Measurements from ENCODE around the gene BIRC6.
"Not testable (repeated sequence)": the region's sequence is repeated elsewhere in the genome, so short reads cannot be mapped to it uniquely, and the experiment has no call there.

BIRC6 gene

GRCh38 chr2:32457814-32458213, 101.0 kb downstream of the BIRC6 start:
- H3K36me3 ChIP-seq (ENCODE audit: control insufficient read depth, low read length) = peaks cover 30% of the 10 kb centered on the region
- no peak for TF ChIP-seq CTCF (IDR thresholded peaks at IDR 0.05; ENCODE audit: low read depth, low read length, poor library complexity, severe bottlenecking)
- no peak for TF ChIP-seq EZH2phosphoT487 (IDR thresholded peaks at IDR 0.05; ENCODE audit: borderline replicate concordance, low read length)

GRCh38 chr2:32460861-32461260, 104.0 kb downstream of the BIRC6 start:
- not testable (repeated sequence) for H4K20me1 ChIP-seq (ENCODE audit: control insufficient read depth, insufficient read depth, low read depth, low read length); H3K4me3 ChIP-seq (ENCODE audit: low read length); H3K27me3 ChIP-seq (ENCODE audit: control insufficient read depth, low read length); H3K4me1 ChIP-seq (ENCODE audit: control insufficient read depth, low read length); H3K9me2 ChIP-seq (replicated peaks; ENCODE audit: control insufficient read depth, low read length); H3F3A ChIP-seq (ENCODE audit: control insufficient read depth, insufficient read depth); H3K9me3 ChIP-seq (ENCODE audit: control insufficient read depth, insufficient read depth, low read length); H3K27ac ChIP-seq (ENCODE audit: low read depth, low read length); H3K4me2 ChIP-seq (ENCODE audit: low read length)
- Histone ChIP-seq H3K79me2 (ENCODE audit: control insufficient read depth, low read length) (peaks cover 13% of the 10 kb centered on the region), H3K36me3 (ENCODE audit: control insufficient read depth, low read length) (peaks cover 47% of the 10 kb centered on the region)

More at GRCh38 chr2:32457814-32458213, 101.0 kb downstream of the BIRC6 start:
- no peak overlapping the region for H3K4me2 ChIP-seq (ENCODE audit: low read length)
- H3K9me3 ChIP-seq (ENCODE audit: control insufficient read depth, insufficient read depth, low read length) = no peaks in the 10 kb centered on the region
- no peaks in the 10 kb centered on the region for H4K20me1 ChIP-seq (ENCODE audit: control insufficient read depth, insufficient read depth, low read depth, low read length)
- H3K79me2 ChIP-seq (ENCODE audit: control insufficient read depth, low read length) = peaks cover 13% of the 10 kb centered on the region
- H3K27ac ChIP-seq (ENCODE audit: low read depth, low read length) = no peak overlapping the region
- H3K27me3 ChIP-seq (ENCODE audit: control insufficient read depth, low read length) = no peaks in the 10 kb centered on the region
- no peaks in the 10 kb centered on the region for H3K9me2 ChIP-seq (replicated peaks; ENCODE audit: control insufficient read depth, low read length)
- no peaks in the 10 kb centered on the region for H3K4me1 ChIP-seq (ENCODE audit: control insufficient read depth, low read length)
- peaks cover 3% of the 10 kb centered on the region; the same call in 1 of the 2 replicates for H3F3A ChIP-seq (ENCODE audit: control insufficient read depth, insufficient read depth)
- H3K4me3 ChIP-seq (ENCODE audit: low read length) = no peak overlapping the region

- Histone ChIP-seq H3K9me2 (replicated peaks; ENCODE audit: control insufficient read depth, low read length) (no peaks in the 10 kb centered on the region), H3K36me3 (ENCODE audit: control insufficient read depth, low read length) (peaks cover 61% of the 10 kb centered on the region), H3K27ac (ENCODE audit: low read depth, low read length) (no peak overlapping the region), H3K4me2 (ENCODE audit: low read length) (no peak overlapping the region), H4K20me1 (ENCODE audit: control insufficient read depth, insufficient read depth, low read depth, low read length) (no peaks in the 10 kb centered on the region), H3K27me3 (ENCODE audit: control insufficient read depth, low read length) (no peaks in the 10 kb centered on the region), H3F3A (ENCODE audit: control insufficient read depth, insufficient read depth) (peaks cover 8% of the 10 kb centered on the region; the same call in 1 of the 2 replicates), H3K4me3 (ENCODE audit: low read length) (no peak overlapping the region), H3K79me2 (ENCODE audit: control insufficient read depth, low read length) (peaks cover 12% of the 10 kb centered on the region), H3K9me3 (ENCODE audit: control insufficient read depth, insufficient read depth, low read length) (no peaks in the 10 kb centered on the region), H3K4me1 (ENCODE audit: control insufficient read depth, low read length) (no peaks in the 10 kb centered on the region)
- TF ChIP-seq CTCF (IDR thresholded peaks at IDR 0.05; ENCODE audit: low read depth, low read length, poor library complexity, severe bottlenecking) = no peak
- TF ChIP-seq EZH2phosphoT487 (IDR thresholded peaks at IDR 0.05; ENCODE audit: borderline replicate concordance, low read length) = no peak
These were observed 106.3 kb downstream of the BIRC6 start for GRCh38 chr2:32463110-32463509.

- Histone ChIP-seq H3K36me3 (ENCODE audit: control insufficient read depth, low read length) (peaks cover 74% of the 10 kb centered on the region), H3K9me3 (ENCODE audit: control insufficient read depth, insufficient read depth, low read length) (no peaks in the 10 kb centered on the region), H3F3A (ENCODE audit: control insufficient read depth, insufficient read depth) (peaks cover 8% of the 10 kb centered on the region; the same call in 1 of the 2 replicates), H3K4me1 (ENCODE audit: control insufficient read depth, low read length) (no peaks in the 10 kb centered on the region), H4K20me1 (ENCODE audit: control insufficient read depth, insufficient read depth, low read depth, low read length) (no peaks in the 10 kb centered on the region), H3K4me2 (ENCODE audit: low read length) (no peak overlapping the region), H3K4me3 (ENCODE audit: low read length) (no peak overlapping the region), H3K9me2 (replicated peaks; ENCODE audit: control insufficient read depth, low read length) (no peaks in the 10 kb centered on the region), H3K27me3 (ENCODE audit: control insufficient read depth, low read length) (no peaks in the 10 kb centered on the region), H3K79me2 (ENCODE audit: control insufficient read depth, low read length) (peaks cover 5% of the 10 kb centered on the region; the same call in 1 of the 2 replicates), H3K27ac (ENCODE audit: low read depth, low read length) (no peak overlapping the region)
- no peak for TF ChIP-seq EZH2phosphoT487 (IDR thresholded peaks at IDR 0.05; ENCODE audit: borderline replicate concordance, low read length)
- no peak for TF ChIP-seq CTCF (IDR thresholded peaks at IDR 0.05; ENCODE audit: low read depth, low read length, poor library complexity, severe bottlenecking)
These were observed 107.6 kb downstream of the BIRC6 start for GRCh38 chr2:32464431-32464830.
